Astrocyte of the cerebellum (primary cell): Measurements from ENCODE around the gene NMU.
"Not testable (repeated sequence)": the region's sequence is repeated elsewhere in the genome, so short reads cannot be mapped to it uniquely, and the experiment has no call there.

Source experiments
- DNase-seq: peaks from one replicate; pipeline ENCODE4 v3.0.0-alpha.2; 2011; ENCODE audit warnings: low read depth
- H3K4me3 ChIP-seq: 2 replicates; pipeline ENCODE4 v1.5.1; 2011; ENCODE audit warnings: mild to moderate bottlenecking, low read depth, low read length, moderate library complexity
- CTCF ChIP-seq: IDR thresholded peaks from 2 replicates; pipeline ENCODE4 v1.5.1; 2012; ENCODE audit warnings: low read length, low read depth, moderate library complexity, mild to moderate bottlenecking; ENCODE audit errors: missing control alignments
- in situ Hi-C: cut with HindIII; loops from 2 replicates; pipeline ENCODE4 v1.10.0; 2017; ENCODE audit warnings: low sequenced_read_pairs

NMU gene

GRCh38 chr4:55604996-55605395 is 31.1 kb downstream of the NMU start:
- TF ChIP-seq CTCF = no peak
- no peak for DNase-seq
- H3K4me3 ChIP-seq = no peak overlapping the region
- in situ Hi-C loops = no loop called here

DNA sequence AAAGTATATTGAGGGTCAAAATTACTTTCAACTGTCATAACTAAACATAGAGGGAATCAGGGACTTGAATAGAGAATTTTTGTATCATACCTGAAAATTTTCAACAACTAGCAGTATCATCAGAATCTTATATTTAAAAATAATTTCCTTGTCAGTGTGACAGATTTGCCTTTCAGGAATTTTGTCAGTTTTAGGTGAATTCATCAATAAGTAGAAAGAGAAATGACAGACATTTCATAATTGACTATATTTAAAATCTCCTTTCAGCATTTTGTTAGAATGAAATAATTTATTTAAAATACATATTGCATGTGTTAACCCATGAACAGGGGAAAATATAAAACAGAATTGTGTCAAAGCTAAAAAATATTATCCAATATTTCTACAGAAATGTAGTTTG is 35.5 kb downstream of the NMU start:
- no peak for DNase-seq
- no peak for TF ChIP-seq CTCF
- in situ Hi-C loops = no loop called here
- no peak overlapping the region for H3K4me3 ChIP-seq

DNA sequence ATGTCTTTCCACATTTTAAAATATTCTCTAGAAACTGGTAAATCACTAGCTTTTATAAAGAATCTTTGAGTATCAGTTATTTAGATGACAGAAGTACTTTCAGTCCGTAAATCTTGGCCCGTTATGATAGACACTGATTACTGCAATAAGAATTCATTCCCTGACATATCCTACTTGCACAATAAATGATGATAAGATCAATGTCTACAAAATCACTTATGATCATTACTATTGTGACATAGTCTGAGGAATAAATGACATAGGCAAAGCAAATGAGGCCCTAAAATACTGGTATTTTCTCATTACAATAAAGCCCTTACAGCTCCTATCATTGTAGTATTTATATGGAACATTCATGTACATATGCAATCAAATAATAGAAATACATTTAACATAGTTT is 37.5 kb downstream of the NMU start:
- no peak for DNase-seq
- H3K4me3 ChIP-seq = no peak overlapping the region
- in situ Hi-C loops = no loop called here
- no peak for TF ChIP-seq CTCF

DNA sequence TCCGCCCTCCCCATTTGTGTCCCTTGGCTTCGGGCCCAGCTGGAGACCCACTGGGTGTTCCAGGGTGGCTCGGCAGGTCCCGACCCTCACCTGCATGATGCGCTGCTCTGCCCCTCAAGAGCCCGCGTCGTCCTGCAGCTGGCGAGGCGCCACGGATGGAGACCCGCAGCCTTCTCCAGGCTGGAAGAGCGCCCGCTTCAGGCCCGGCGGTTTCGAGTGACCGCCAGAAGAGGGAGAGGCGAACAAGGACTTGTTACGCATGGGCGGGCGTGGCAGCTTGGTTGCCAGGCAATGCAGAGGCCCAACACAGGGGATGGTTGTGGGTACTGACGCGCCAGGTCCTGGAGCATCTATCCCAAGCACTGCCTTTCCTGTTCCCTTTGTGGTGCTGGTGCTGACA is 44.1 kb downstream of the NMU start, which contains the start of gene PDCL2:
PDCL2 (minus strand) TSS at position 232 of the 400 bp plus-strand sequence; CDS start at position 96, 136 bp downstream.
- TF ChIP-seq CTCF = no peak
- in situ Hi-C loops = no loop called here
- DNase-seq = no peak
- no peak within 1 kb of the TSS for H3K4me3 ChIP-seq

GRCh38 chr4:55588160-55588559 is 47.9 kb downstream of the NMU start:
- no peak overlapping the region for H3K4me3 ChIP-seq
- no peak for DNase-seq
- TF ChIP-seq CTCF = no peak
- in situ Hi-C loops = no loop called here

GRCh38 chr4:55582773-55583172 is 53.3 kb downstream of the NMU start:
- H3K4me3 ChIP-seq, in situ Hi-C loops, DNase-seq: not testable (repeated sequence)

DNA sequence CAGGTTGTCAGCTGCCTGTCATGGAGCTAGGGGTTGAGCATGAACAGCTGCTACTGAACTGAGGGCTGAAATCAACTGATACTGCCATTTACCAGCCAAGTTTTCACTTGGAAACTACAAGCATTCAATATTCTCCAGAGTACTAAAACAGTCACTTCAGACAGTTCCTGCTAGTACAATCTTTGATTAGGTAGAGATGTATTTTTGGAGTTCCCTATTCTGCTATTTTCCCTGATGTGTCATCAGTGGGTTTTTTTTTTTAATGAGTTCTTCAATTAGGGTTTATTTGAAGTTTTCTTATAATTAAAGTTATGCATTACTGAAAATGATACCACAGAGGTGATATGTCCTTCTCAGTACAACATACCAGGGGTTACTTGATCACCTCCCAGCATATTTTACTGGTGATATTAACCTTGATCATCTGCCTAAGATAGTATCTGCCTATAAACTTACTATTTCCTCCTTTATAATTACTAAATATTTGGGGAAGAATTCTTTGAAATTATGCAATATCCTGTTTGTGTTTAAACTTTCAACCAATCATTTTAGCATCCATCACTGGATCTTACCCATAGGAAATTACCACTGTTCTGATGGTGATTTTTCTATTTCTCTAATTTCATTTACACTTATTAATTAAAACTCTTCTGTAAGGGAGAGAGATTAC is 57.6 kb downstream of the NMU start:
- TF ChIP-seq CTCF = no peak
- no peak overlapping the region for H3K4me3 ChIP-seq
- DNase-seq = no peak
- in situ Hi-C loops = no loop called here
